C1 segment of cervical spinal cord (tissue), 14 donors: ENCODE measurements around the gene FAM200B.
A peak's percentile ranks its signal among the peaks of the same experiment; 100 is the strongest.
"Not testable (repeated sequence)": the region's sequence is repeated elsewhere in the genome, so short reads cannot be mapped to it uniquely, and the experiment has no call there.

Experiments used
- DNase-seq, 14 donors: peaks; one replicate each; lab custom pipeline; 2025; lab: John Stamatoyannopoulos, UW

FAM200B gene

GRCh38 chr4:15695729-15696128, 14.1 kb downstream of the FAM200B start:
- no peak for DNase-seq

- DNase-seq, result no peak
These were observed 15.2 kb downstream of the FAM200B start for GRCh38 chr4:15696866-15697265.

- peak in 10 of 14 donors; percentile 6 to 78 (median 22) for DNase-seq
These were observed 21.3 kb downstream of the FAM200B start, which contains the start of gene BST1 for GRCh38 chr4:15702941-15703403. TSS of gene BST1 (plus strand) at chr4:15703065. CDS start at chr4:15703145, 80 bp downstream.

- no peak for DNase-seq
These were observed 21.8 kb downstream of the FAM200B start for GRCh38 chr4:15703439-15703838.

- DNase-seq, result no peak
These were observed 22.5 kb downstream of the FAM200B start for GRCh38 chr4:15704129-15704528.

- DNase-seq, result no peak
These were observed 25.2 kb downstream of the FAM200B start for GRCh38 chr4:15706646-15707362.

- no peak for DNase-seq
These were observed 25.7 kb downstream of the FAM200B start for GRCh38 chr4:15707363-15707715.

- DNase-seq, result no peak
These were observed 30.1 kb downstream of the FAM200B start for GRCh38 chr4:15711762-15712161.

- no peak for DNase-seq
These were observed 30.6 kb downstream of the FAM200B start for GRCh38 chr4:15712214-15712613.

- DNase-seq, result no peak
These were observed 32.5 kb downstream of the FAM200B start for GRCh38 chr4:15714141-15714540.

GRCh38 chr4:15714646-15715435, 33.2 kb downstream of the FAM200B start:
- no peak for DNase-seq

GRCh38 chr4:15716115-15716514, 34.5 kb downstream of the FAM200B start:
- no peak for DNase-seq

GRCh38 chr4:15717086-15717485, 35.5 kb downstream of the FAM200B start:
- no peak for DNase-seq

- DNase-seq, result no peak
These were observed 36.2 kb downstream of the FAM200B start for GRCh38 chr4:15717657-15718416.

- DNase-seq, result no peak
These were observed 36.8 kb downstream of the FAM200B start for GRCh38 chr4:15718465-15718864.

- no peak for DNase-seq
These were observed 37.3 kb downstream of the FAM200B start for GRCh38 chr4:15718959-15719358.

GRCh38 chr4:15719506-15719905, 37.9 kb downstream of the FAM200B start:
- no peak for DNase-seq

GRCh38 chr4:15720851-15721250, 39.2 kb downstream of the FAM200B start:
- no peak for DNase-seq

GRCh38 chr4:15725608-15726007, 44.0 kb downstream of the FAM200B start:
- no peak for DNase-seq

GRCh38 chr4:15729910-15730533, 48.4 kb downstream of the FAM200B start:
- peak in 2 of 14 donors; percentile 6 to 22 for DNase-seq

- DNase-seq, result not testable (repeated sequence)
These were observed 51.4 kb downstream of the FAM200B start for GRCh38 chr4:15733061-15733460.

- DNase-seq, result peak in 2 of 14 donors; percentile 8 to 10
These were observed 53.9 kb downstream of the FAM200B start for GRCh38 chr4:15735536-15735935.
